ENCODE measurements around the gene DOCK2. TPM values are rescaled to one million over a fixed set of nuclear protein-coding genes. Genes with fewer than 3 reads are reported as not detected.
"Not testable (repeated sequence)": the region's sequence is repeated elsewhere in the genome, so short reads cannot be mapped to it uniquely, and the experiment has no call there.

Gene DOCK2
- total RNA-seq, 1 donor from 2014 or later: 6.3 TPM

GRCh38 chr5:169705322-169705721, 68.2 kb downstream of the DOCK2 start:
- intact Hi-C loops (cut with DNase I): no loop called here

DNA sequence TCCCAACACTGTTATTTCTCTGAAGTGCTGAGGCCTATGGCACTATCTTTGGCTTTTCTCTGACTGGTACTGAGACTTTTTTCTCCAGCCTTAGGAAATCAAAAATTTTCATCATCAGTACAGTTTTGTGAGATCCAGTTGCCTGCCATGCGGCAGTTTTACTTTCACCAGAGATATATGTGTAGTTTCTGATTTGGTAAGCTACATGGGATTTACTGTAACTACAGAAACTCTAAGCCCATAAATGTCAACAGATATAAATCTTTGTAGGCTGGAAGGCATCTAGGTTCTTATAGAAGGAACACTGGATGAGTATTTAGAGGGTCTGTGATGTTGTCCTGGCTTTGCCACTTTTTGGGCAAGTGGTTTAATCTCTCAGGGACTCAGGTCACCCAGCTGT, 69.0 kb downstream of the DOCK2 start:
- ATAC-seq (ENCODE audit: poor library complexity): no peak
- intact Hi-C loops (cut with DNase I): no loop called here
- no peak for DNase-seq

More at GRCh38 chr5:169705322-169705721, 68.2 kb downstream of the DOCK2 start:
- ATAC-seq (ENCODE audit: poor library complexity) (no peak), DNase-seq (no peak)

- no peak for ATAC-seq (ENCODE audit: poor library complexity)
- no peak for DNase-seq
- intact Hi-C loops (cut with DNase I): no loop called here
These were observed 69.8 kb downstream of the DOCK2 start for GRCh38 chr5:169706758-169707450.

DNA sequence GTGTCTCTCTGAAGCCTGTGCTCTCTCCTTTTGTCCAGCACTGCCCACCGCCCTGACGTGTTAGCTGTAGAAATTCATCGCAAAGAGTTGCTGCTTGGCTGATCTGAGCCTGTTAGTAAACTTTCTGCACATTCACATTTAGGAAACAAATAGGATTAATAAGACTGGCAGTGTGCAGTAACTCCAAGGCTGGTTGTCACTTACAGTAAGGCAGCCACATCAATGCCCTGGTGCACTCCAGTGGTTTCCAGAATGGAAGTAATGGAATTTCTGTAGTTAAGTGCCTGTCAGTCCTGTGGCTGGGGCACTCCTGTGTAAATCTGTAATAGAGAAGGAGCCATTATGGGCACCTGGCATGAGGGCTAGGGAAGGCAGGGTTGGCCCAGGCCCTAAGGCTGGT, 70.6 kb downstream of the DOCK2 start:
- DNase-seq (no peak), ATAC-seq (ENCODE audit: poor library complexity) (no peak)
- intact Hi-C loops (cut with DNase I): no loop called here

DNA sequence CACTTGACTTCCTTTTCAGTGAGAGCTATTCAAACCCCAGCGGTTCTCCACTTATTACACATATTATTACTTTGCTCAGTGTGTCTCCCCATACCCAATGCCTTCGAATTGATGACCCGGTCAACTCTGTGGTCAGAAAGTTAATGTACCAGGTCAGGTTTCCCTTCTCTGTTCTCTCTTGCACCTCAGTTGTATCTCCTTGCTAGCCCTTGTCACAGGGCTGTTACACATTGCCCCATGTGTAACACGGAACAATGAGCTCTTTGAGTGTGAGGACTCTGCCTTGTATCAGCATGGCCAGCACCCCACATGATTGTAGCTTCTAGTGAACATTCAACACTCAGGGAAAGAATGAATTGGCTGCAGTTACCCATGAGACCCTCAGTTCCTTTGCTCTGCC, 73.6 kb downstream of the DOCK2 start:
- ATAC-seq (ENCODE audit: poor library complexity) (no peak), DNase-seq (no peak)
- intact Hi-C loops (cut with DNase I): no loop called here

DNA sequence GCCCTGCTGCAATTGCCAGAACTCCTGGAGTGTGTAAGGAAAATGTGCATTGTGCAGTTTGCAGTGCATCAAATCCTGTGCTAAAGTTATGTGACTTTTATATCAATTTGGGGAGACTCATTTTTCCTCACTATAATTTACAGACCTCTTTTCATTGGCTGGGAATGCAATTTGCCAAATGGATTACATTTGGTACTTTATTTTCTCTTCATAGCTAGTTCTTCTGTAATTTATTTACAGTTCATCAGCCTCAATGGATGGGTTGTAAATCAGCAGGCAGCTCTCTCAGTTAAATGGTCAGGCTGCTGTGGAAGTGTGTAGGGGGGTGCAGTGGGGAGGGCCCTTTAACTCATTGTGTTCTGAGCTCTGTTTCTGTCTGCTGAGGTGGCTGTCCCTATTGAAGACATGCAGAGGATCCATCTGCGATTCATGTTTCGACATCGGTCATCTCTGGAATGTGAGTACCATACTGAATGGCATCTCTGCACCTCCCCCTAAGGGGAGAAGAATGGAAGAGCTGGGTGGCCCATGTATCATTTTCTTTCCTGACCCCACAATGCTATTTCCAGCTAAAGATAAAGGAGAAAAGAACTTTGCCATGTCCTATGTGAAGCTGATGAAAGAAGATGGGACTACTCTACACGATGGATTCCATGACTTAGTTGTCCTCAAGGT, 74.6 kb downstream of the DOCK2 start:
- intact Hi-C loops (cut with DNase I): no loop called here
- DNase-seq (no peak), ATAC-seq (ENCODE audit: poor library complexity) (no peak)

DNA sequence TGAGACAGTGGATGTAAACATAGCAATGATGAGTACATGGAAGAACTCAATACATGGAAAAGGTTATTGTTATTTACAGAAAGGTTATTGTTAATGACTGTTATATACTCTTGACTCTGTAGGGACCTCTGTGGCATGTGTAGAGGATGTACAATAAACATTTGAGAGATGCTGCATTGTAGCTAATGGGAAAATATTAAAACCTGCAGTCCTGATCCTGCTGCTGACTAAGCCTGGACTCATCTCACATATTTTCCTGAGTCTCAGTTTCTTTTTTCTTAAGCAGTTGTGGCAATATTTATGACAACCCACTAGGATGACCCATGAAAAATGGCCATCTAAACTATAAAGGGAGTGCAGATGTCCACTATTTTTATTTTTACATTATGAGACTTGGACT, 75.4 kb downstream of the DOCK2 start:
- intact Hi-C loops (cut with DNase I): no loop called here
- ATAC-seq (ENCODE audit: poor library complexity): no peak
- DNase-seq: no peak

GRCh38 chr5:169716287-169716686, 79.2 kb downstream of the DOCK2 start:
- no peak for ATAC-seq (ENCODE audit: poor library complexity)
- intact Hi-C loops (cut with DNase I): no loop called here
- no peak for DNase-seq

DNA sequence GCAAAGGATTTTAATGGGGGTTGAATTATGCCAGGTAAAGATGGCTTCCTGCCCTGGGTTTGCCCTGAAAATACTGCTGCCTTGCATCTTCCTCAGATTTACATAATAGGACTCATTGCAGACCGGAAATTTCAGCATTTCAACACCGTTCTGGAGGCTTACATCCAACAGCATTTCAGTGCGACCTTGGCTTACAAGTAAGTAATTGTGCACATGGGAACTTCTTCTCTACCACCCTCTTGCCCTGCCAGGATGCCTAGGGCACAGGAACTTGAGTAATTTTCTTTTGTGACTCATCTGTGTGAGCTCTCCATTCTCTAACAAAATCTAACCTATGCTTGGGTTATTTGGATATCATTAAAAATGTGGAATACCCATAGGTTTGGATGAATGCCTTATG, 80.2 kb downstream of the DOCK2 start:
- intact Hi-C loops (cut with DNase I): no loop called here
- ATAC-seq (ENCODE audit: poor library complexity) (no peak), DNase-seq (no peak)

GRCh38 chr5:169719360-169720314, 82.6 kb downstream of the DOCK2 start:
- DNase-seq (no peak), ATAC-seq (ENCODE audit: poor library complexity) (no peak)
- intact Hi-C loops (cut with DNase I): no loop called here

DNA sequence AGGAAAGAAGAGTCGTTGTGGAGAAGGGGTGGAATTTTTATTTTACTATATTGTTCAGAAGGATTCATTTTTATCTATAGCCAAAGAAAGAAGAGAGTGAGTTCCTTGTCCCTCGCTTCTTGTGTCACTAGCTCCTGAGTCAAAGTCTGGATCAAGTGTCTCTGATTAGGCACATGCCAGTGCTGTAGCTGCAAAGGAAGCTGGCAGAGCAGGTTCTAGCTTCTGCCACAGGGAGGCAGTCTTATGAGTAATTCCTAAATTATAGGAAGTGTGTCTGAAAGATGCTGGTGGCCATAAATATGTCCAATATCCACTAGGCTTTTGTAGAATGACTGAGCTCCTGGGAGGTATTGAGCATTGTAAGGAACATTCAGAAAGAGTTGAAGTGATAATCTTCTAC, 84.7 kb downstream of the DOCK2 start:
- intact Hi-C loops (cut with DNase I): no loop called here
- DNase-seq: no peak
- ATAC-seq (ENCODE audit: poor library complexity): no peak

- intact Hi-C loops (cut with DNase I): no loop called here
- ATAC-seq (ENCODE audit: poor library complexity) (no peak), DNase-seq (no peak)
These were observed 86.2 kb downstream of the DOCK2 start for GRCh38 chr5:169723103-169723831.

DNA sequence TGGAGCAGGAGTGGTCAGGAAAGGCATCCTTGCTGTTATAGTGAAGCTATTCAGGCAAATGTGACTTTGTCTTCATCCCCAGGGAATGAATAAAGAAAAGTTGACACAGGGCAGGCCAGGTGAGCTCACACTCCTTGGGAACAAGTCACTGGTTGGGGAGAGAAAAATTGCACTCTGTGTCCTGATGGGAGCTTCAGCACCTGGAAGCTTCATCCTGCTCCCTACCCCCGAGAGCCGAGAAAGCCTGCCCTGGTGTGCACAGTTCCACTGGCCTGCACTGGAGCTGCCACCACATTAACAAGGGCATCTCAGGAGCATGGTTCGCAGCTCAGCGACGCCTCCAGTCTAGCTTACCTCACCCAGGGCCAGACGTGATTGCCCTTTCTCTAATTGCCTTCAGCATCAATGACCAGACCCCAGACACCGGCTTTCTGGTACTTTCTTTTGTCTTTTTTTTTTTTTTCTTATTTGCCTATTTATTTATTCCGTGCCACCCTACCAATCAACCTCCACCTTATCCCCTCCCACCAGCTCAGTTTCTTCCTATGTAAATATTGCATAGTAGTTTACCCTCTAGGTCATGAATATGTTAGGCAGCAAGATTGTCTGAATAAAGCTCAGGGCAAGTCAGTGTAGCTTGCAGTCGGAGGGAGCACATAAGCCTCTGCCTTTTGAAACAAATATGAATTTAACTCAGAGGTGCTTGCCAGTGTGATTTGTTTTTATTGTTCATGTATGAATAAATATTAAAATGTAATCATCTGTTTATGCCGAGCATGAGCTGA, 87.4 kb downstream of the DOCK2 start:
- intact Hi-C loops (cut with DNase I): no loop called here
- DNase-seq (no peak), ATAC-seq (ENCODE audit: poor library complexity) (no peak)

GRCh38 chr5:169725665-169726064, 88.6 kb downstream of the DOCK2 start:
- intact Hi-C loops (cut with DNase I); DNase-seq; ATAC-seq (ENCODE audit: poor library complexity): not testable (repeated sequence)

GRCh38 chr5:169728418-169728817, 91.3 kb downstream of the DOCK2 start:
- intact Hi-C loops (cut with DNase I): no loop called here
- ATAC-seq (ENCODE audit: poor library complexity) (no peak), DNase-seq (no peak)

DNA sequence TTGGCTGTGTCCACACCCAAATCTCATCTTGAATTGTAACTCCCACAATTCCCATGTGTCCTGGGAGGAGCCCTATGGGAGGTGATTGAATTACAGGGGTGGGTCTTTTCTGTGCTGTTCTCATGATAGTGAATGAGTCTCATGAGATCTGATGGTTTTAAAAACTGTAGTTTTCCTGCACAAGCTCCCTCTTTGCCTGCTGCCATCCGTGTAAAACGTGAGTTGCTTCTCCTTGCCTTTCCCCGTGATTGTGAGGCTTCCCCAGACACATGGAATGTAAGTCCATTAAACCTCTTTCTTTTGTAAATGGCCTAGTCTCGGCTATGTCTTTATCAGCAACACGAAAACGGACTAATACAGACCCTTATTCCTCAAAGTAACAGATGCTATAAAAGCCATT, 94.1 kb downstream of the DOCK2 start:
- ATAC-seq (ENCODE audit: poor library complexity) (no peak), DNase-seq (no peak)
- intact Hi-C loops (cut with DNase I): no loop called here

DNA sequence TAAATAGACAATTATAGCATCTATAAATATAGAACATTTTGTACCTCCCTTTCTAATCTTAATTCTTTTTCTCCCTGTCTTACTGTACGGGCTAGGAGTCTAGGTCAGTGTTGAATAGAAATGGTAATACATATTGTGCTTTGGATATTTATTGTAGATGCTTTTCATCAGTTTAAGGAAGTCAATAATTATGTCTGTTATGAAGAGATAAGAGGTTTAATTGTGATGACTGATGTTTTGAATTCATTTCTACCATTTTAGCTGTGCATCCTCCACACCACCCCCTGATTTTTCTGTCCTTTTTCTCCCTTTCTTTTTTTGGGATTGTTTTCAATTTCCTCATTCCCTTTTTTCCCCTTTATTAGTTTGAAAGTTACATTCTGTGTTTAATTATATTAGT, 95.8 kb downstream of the DOCK2 start:
- DNase-seq (no peak), ATAC-seq (ENCODE audit: poor library complexity) (no peak)
- intact Hi-C loops (cut with DNase I): no loop called here

- ATAC-seq (ENCODE audit: poor library complexity) (no peak), DNase-seq (no peak)
These were observed 98.8 kb downstream of the DOCK2 start for GRCh38 chr5:169735913-169736312.

More at GRCh38 chr5:169735913-169736312, 98.8 kb downstream of the DOCK2 start:
- intact Hi-C loops (cut with DNase I): no loop called here

Data from Right ventricle myocardium superior (tissue), 1 donor.